SIG-M5 treated with dmso at 0.1 percent for 504 hours (cell line): ENCODE results near the gene TSPOAP1.
A peak's percentile ranks its signal among the peaks of the same experiment; 100 is the strongest.

Source experiments
- DNase-seq: peaks from one replicate; lab custom pipeline; 2025; ENCODE audit not compliant: unreplicated experiment; lab: John Stamatoyannopoulos, UW

TSPOAP1 gene

DNA sequence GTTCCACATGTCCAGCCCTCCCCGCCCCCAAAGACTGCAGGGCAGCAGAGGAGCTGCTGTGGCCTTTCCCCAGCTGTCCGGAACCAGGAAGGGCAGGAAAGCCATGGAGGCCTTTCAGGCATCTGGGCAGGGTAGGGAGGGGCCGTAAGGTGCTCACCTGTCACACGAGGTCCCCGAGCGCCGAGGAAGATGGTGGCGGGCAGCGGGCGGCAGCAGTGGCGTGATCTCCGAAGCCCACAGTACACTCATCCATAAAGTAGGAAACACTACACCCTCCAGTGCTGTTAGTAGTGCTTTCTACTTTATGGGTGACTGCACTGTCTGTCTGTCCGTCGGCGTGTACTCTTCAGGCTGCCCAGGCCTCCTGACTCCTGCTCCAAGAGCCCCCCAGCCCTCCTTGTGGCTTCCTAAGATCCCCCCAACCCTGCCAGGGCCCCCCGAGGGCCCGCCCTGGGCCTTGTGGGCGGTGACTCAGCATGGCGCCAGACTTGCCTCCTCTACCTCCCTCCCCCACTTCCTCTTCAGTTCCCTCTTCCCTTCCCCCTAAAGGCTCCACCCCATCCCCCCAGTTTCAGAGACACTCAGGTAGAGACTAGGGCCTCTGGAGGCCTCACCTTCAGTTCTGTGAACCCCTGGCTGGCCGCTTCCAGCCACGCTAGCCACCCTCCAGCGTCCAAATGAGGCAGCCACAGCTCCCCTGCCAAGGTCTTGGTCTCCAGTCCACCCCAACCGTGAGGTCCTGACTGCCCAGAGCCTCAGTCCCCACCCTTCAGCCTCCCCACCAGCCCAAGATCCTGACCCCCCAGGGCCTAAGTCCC lies 2.6 kb upstream of the TSPOAP1 start:
- peak; percentile 81 for DNase-seq

DNA sequence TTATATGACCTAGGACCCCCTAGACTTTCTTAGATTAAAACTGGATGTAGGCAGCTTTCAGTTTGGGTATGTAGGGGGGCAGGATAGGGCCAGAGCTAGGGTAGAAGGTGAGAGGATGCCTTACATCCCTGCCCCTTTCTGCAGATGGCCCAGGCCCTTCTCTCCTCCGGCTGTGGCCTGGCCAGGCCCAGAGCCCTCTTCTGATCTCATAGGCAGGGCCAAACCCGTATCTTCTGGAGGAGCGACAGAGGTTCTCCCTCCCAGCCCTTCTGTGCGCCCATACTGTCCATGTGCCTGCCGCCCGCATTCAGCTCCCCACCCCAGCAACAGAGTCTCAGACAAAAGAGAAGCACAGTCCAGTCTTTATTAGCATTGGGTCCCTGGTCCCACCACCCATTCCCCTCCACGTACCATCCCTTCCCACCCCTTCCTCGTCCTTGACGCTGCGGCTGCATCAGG lies 2.0 kb upstream of the TSPOAP1 start:
- DNase-seq = no peak

DNA sequence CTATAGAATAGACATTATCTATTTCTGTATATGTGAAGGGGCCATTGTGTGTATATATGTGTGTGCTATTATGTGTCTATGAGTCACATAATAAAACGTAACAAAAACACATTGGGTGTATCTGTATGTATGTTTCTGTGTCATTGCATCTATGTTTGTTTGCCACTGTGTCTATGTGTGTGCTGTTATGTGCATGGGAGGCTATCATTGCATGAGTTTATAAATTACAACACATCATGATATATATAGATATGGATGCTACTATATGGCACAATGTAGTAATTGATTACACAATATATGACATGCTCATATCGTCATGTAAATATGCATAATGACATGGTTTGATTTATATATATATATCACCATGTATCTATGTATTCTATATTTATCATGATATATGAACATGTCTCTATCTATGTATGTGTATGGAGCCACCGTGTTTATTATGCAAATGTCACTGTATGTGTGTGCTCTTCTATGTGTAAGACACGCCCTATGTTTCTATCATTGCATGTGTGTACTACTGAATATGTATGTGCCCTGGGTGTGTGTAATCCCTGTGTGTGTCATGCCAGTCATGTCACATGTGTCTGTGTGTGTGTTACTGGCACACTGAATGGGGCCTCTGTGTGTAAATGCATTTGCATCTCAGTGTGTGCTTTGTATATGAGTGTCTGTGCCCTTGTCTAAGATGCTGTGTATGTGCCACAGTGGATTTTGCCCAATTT lies 1.4 kb upstream of the TSPOAP1 start:
- peak; percentile 99 for DNase-seq

- peak; percentile 99 for DNase-seq
These were observed 627 bp upstream of the TSPOAP1 start for GRCh38 chr17:58329035-58329809.

- DNase-seq = no peak
These were observed 1.0 kb downstream of the TSPOAP1 start for GRCh38 chr17:58327363-58328194.

GRCh38 chr17:58326609-58327362 lies 1.8 kb downstream of the TSPOAP1 start:
- no peak for DNase-seq

GRCh38 chr17:58325976-58326468 lies 2.6 kb downstream of the TSPOAP1 start:
- DNase-seq = no peak

DNA sequence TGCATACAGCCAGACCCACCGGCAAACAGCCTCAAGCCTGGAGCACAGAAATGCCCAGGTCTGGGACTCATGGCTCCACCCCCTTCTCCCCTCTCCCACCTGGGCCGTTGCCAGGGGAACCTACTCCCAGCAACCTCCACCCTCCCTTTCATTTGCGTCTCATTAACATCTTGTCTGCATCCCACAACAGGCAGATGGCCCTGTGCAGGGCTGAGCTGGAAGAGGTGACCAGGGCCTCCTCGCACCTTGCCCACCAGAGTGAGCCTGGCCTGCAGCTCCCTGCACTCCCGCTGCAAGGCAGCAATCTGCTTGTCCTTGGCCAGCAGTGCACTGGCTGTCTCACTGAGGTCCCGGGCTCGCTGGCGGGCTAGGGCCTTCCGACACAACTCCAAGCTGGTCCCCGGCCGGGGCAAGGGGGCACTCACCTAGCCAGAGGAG lies 3.3 kb downstream of the TSPOAP1 start:
- no peak for DNase-seq

- no peak for DNase-seq
These were observed 3.9 kb downstream of the TSPOAP1 start for GRCh38 chr17:58324409-58325288.

DNA sequence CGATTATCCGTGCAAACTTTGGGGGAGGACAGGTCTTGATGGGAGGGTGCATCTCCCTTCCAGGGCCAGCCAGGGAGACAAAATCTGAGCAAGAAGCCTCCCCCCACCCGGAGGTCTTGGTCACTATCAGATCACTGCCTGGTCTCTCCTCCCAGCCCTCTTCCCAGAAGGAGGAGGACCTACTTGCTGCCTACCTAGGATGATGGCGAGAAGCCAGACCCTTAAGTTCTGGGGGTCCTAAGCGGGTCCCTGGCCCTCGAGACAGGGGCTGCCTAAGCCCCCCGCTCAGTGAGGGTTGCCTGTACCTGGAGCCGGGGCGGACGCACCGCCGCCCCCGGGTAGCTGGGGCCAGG lies 4.6 kb downstream of the TSPOAP1 start:
- DNase-seq = no peak

DNA sequence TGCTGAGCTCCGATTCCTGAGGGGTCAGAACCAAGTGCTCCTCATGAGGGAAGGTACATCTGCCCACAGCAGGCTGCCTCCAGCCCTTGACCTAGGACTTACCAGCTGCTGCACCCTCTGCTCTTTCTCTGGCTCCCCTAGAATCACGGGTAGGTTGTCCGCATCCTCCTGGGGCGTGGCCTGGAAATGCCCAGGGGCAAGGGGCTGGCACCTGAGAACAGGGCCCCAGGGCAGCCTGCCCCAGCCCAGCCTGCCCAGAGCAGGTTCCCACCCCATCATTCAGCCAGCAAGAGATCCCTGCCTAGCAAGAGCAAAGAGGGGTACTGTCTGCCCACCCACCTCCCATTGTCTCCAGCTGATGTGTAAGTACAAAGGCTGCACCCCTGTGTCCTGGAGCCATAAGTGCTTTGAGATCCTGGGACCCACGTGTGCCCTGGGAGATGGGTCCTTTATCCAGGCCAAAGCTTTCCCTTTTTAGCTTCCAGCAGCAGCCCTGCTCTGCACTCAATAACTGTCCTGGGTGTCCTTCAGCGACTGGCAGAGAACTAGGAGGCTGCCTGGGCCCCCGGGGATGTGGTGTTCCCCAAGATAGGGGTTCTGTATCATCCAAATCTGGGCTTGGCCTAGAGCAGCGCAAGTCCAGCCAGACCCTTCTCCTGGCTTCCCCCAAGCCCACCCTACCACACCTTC lies 5.1 kb downstream of the TSPOAP1 start:
- no peak for DNase-seq

GRCh38 chr17:58322581-58323185 lies 5.9 kb downstream of the TSPOAP1 start:
- no peak for DNase-seq

GRCh38 chr17:58321571-58322525 lies 6.7 kb downstream of the TSPOAP1 start:
- DNase-seq = no peak

DNA sequence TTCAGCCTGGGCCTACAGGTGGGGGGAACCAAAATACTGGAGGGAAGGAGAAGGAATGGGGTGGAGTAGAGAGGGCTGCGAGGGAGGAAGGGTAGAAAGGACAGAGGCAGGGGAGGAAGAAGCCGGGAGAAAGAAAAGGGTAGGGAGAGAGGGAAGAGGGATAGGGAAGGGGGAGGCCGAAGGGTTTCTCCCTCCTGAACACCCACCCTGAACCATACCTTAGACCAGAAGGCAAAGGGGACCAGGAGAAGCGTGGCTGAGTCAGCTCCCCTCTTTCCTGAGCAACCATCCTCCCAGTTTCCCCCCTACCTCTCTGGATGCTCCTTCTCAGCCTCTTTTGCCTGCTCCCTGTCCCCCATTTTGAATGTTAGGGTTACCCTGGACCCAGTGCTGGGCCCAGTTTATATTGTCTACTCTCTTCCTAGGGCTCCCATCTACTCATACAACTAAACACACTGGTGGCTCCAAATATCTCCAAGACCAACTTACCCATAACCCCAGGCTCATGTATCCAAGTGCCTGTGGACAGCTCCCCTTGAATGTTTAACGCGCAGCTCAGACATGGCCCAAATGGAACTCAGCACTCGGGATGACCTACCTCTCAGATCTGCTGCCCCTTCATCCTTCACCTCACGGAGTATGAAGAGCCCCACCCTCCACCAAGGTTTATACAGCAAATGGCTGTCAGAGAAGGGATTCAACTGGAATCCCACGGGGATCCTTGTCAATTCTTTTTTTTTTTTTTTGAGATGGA lies 7.8 kb downstream of the TSPOAP1 start:
- DNase-seq = no peak

- DNase-seq = no peak
These were observed 8.4 kb downstream of the TSPOAP1 start for GRCh38 chr17:58320163-58320558.
